ENCODE measurements around the gene RAP1GAP.

DNA sequence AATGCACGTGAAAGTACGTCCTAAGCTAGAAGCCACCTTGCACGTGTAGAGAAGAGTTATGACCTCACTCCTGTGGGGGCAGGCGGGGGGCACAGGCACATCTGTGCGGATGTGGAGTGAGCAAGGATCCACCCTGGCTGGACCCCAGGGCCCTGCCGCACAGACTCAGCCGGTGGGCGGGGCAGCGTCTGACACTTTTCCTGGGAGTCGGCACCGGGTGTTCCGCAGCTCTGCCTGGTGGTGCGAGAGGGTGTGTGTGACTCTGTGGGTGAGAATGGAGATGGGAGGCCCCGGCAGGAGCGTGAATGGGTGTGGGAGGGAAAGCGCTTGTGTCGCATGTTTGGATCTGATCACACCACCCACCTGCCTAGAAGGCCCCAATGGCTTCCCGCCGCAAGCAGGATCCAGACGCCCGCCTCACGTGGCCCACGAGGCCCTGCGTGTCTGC, 29.5 kb downstream of the RAP1GAP start:
- TF ChIP-seq POLR2AphosphoS5 (IDR thresholded peaks at IDR 0.05; ENCODE audit: insufficient read depth in 1 of 2, low read depth in 1 of 2) (no peak), POLR2A (IDR thresholded peaks at IDR 0.05) (no peak)
- TF ChIP-seq, protein P1, sequence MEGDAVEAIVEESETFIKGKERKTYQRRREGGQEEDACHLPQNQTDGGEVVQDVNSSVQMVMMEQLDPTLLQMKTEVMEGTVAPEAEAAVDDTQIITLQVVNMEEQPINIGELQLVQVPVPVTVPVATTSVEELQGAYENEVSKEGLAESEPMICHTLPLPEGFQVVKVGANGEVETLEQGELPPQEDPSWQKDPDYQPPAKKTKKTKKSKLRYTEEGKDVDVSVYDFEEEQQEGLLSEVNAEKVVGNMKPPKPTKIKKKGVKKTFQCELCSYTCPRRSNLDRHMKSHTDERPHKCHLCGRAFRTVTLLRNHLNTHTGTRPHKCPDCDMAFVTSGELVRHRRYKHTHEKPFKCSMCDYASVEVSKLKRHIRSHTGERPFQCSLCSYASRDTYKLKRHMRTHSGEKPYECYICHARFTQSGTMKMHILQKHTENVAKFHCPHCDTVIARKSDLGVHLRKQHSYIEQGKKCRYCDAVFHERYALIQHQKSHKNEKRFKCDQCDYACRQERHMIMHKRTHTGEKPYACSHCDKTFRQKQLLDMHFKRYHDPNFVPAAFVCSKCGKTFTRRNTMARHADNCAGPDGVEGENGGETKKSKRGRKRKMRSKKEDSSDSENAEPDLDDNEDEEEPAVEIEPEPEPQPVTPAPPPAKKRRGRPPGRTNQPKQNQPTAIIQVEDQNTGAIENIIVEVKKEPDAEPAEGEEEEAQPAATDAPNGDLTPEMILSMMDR (IDR thresholded peaks at IDR 0.05), result no peak

Measured in vagina (tissue), 2 donors.